HTR-8/SVneo (cell line): Measurements from ENCODE around the gene WDR49.

Experiments used
- DNase-seq: peaks from one replicate; pipeline ENCODE4 v3.0.0; 2011; ENCODE audit warnings: low spot score, mixed read lengths; ENCODE audit not compliant: insufficient read length
- FAIRE-seq: peaks from 2 replicates; lab custom pipeline; 2011; peaks lifted over from hg19 to GRCh38; lab: Jason Lieb, UNC

WDR49 gene

GRCh38 chr3:167437428-167438139 lies 216.2 kb downstream of the WDR49 start:
- DNase-seq (no peak), FAIRE-seq (no peak)
